AG04449 (cell line): ENCODE results near the gene POU2F1.

Experiments
- CTCF ChIA-PET: fragments of 350-600 bp; formaldehyde crosslinking; extraction: SDS; loops from one replicate; lab custom pipeline; 2021; ENCODE audit warnings: antibody characterized with exemption; lab: Yijun Ruan, JAX
- POLR2A ChIA-PET: fragments of 400-600, 350-600 bp; formaldehyde crosslinking; extraction: SDS; loops from one replicate; lab custom pipeline; 2020; ENCODE audit warnings: antibody characterized with exemption, inconsistent platforms; lab: Yijun Ruan, JAX
- DNase-seq: peaks from one replicate; pipeline ENCODE4 v3.0.0-alpha.2; 2010; ENCODE audit warnings: low read depth, low spot score
- H3K4me3 ChIP-seq: 2 replicates; pipeline ENCODE4 v1.5.1; 2011; ENCODE audit warnings: low read depth, mild to moderate bottlenecking, control low read depth, low read length
- CTCF ChIP-seq: IDR thresholded peaks from one replicate; pipeline ENCODE4 v1.5.1; 2011; ENCODE audit warnings: mild to moderate bottlenecking, moderate library complexity, low read length, control low read depth, inconsistent platforms; ENCODE audit not compliant: insufficient read depth; ENCODE audit errors: missing control alignments

Gene POU2F1

GRCh38 chr1:167225920-167226319, 5.2 kb downstream of the POU2F1 start:
- ChIA-PET CTCF (interaction anchor here (1.2 kb wide), 2 partner anchors 11 to 42 kb away, joined by 3 to 7 read pairs; no protein-coding TSS in a partner anchor), POLR2A (no interaction called here)
- TF ChIP-seq CTCF, result no peak
- DNase-seq, result no peak
- H3K4me3 ChIP-seq, result no peak overlapping the region

GRCh38 chr1:167227934-167228378, 7.3 kb downstream of the POU2F1 start:
- POLR2A ChIA-PET, result no interaction called here
- no peak overlapping the region for H3K4me3 ChIP-seq
- CTCF ChIA-PET, result interaction anchor here (1.1 to 1.7 kb wide), 2 partner anchors 8 to 9 kb away, joined by 4 to 10 read pairs; partner anchors contain the start of gene POU2F1
- no peak for TF ChIP-seq CTCF
- DNase-seq, result no peak

GRCh38 chr1:167229719-167230385, 9.2 kb downstream of the POU2F1 start:
- no peak overlapping the region for H3K4me3 ChIP-seq
- no peak for TF ChIP-seq CTCF
- POLR2A ChIA-PET, result no interaction called here
- CTCF ChIA-PET, result interaction anchor here (1.5 to 4.5 kb wide), 4 partner anchors 10 to 38 kb away, joined by 5 to 32 read pairs (median 8); partner anchors contain the start of gene POU2F1
- no peak for DNase-seq

- no peak overlapping the region for H3K4me3 ChIP-seq
- TF ChIP-seq CTCF, result no peak
- POLR2A ChIA-PET, result no interaction called here
- DNase-seq, result no peak
- CTCF ChIA-PET, result interaction anchor here (1.5 to 4.5 kb wide), 3 partner anchors 10 to 37 kb away, joined by 5 to 32 read pairs (median 6); partner anchors contain the start of gene POU2F1
Observed at GRCh38 chr1:167230437-167230836, 9.8 kb downstream of the POU2F1 start.

GRCh38 chr1:167231873-167232450, 11.3 kb downstream of the POU2F1 start:
- CTCF ChIA-PET, result interaction anchor here (1.0 to 4.5 kb wide), 4 partner anchors 9 to 36 kb away, joined by 4 to 32 read pairs (median 4); partner anchors contain the start of gene POU2F1

More at GRCh38 chr1:167231873-167232450, 11.3 kb downstream of the POU2F1 start:
- POLR2A ChIA-PET, result no interaction called here
- no peak for DNase-seq
- H3K4me3 ChIP-seq, result no peak overlapping the region
- no peak for TF ChIP-seq CTCF
